K562 (cell line): ENCODE data around the gene PRF1. TPM values are rescaled to one million over a fixed set of nuclear protein-coding genes. Genes with fewer than 3 reads are reported as not detected.
A peak's percentile ranks its signal among the peaks of the same experiment; 100 is the strongest.

Experiments
- ATAC-seq: fragments of 200-7000 bp; cut with Tn5 transposase; 3 replicates; pipeline ENCODE4 v1.9.1; 2020; ENCODE audit warnings: moderate library complexity
- BruUV-seq: library from RNA; stranded (reverse); fragments of 400-500 nt; replicated peaks from 2 replicates; lab custom pipeline; 2021; lab: Mats Ljungman, UMichigan
- CTCF ChIA-PET: fragments of 300-600 bp; formaldehyde crosslinking; extraction: SDS; loops from one replicate; lab custom pipeline; 2021; ENCODE audit warnings: low intra/inter-chr PET ratio; lab: Yijun Ruan, JAX
- POLR2A ChIA-PET: fragments of 300-600, 350-650 bp; sonication (Branson Sonifier 250); formaldehyde crosslinking; extraction: SDS; loops from one replicate; lab custom pipeline; 2021; ENCODE audit warnings: antibody characterized with exemption, inconsistent platforms; lab: Yijun Ruan, JAX
- DNase-seq, 4 experiments: peaks; one replicate each; pipeline versions ENCODE4 v3.0.0 to v3.0.0-alpha.2; 2011 to 2018; ENCODE audit warnings: low spot score in 3 of 4, mixed read lengths in 3 of 4; ENCODE audit errors: extremely low read depth in 1 of 4
- FAIRE-seq: peaks from 2 replicates; lab custom pipeline; 2011; peaks lifted over from hg19 to GRCh38; lab: Jason Lieb, UNC
- H2AFZ ChIP-seq: 2 replicates; pipeline ENCODE4 v1.6.0; 2011; ENCODE audit warnings: low read depth, low read length, control low read depth, inconsistent platforms
- H3K27ac ChIP-seq: fragments of 200-600 bp; 3 replicates; pipeline ENCODE4 v1.8.0; 2011; ENCODE audit warnings: low read depth, mild to moderate bottlenecking, control low read depth, inconsistent platforms, low read length, moderate library complexity, mixed read lengths; ENCODE audit errors: extremely low read depth
- H3K27me3 ChIP-seq, 2 experiments: fragments of 300-600 bp in 1 of 2; 2 replicates in 1 of 2; 3 replicates in 1 of 2; pipeline versions ENCODE4 v1.6.0 to v1.8.0; 2011; ENCODE audit warnings: inconsistent platforms in 2 of 2, low read length in 2 of 2, mild to moderate bottlenecking in 1 of 2, mixed read lengths in 1 of 2, moderate library complexity in 1 of 2; ENCODE audit not compliant: control insufficient read depth in 2 of 2, insufficient read depth in 2 of 2
- H3K36me3 ChIP-seq: fragments of 300-600 bp; 3 replicates; pipeline ENCODE4 v1.8.0; 2011; ENCODE audit warnings: mild to moderate bottlenecking, low read length, inconsistent platforms; ENCODE audit not compliant: control insufficient read depth, insufficient read depth
- H3K4me1 ChIP-seq, 2 experiments: fragments of 200-600 bp in 1 of 2; replicated peaks in 1 of 2; 2 replicates in 1 of 2; 3 replicates in 1 of 2; pipeline versions ENCODE4 v1.5.1 to v1.8.0; 2011; ENCODE audit warnings: inconsistent platforms in 2 of 2, low read length in 2 of 2, mild to moderate bottlenecking in 1 of 2, mixed read lengths in 1 of 2, moderate library complexity in 1 of 2; ENCODE audit not compliant: control insufficient read depth in 2 of 2, insufficient read depth in 2 of 2
- H3K4me2 ChIP-seq: 2 replicates; pipeline ENCODE4 v1.6.1; 2011; ENCODE audit warnings: low read length, control low read depth, inconsistent platforms, mixed read lengths; ENCODE audit not compliant: insufficient read depth
- H3K4me3 ChIP-seq: fragments of 200-600 bp; sonication (generic), shearing (Covaris generic); 2 replicates; pipeline ENCODE4 v1.5.1; 2016; ENCODE audit warnings: control low read depth, inconsistent platforms
- H3K79me2 ChIP-seq: fragments of 200-600 bp; 3 replicates; pipeline ENCODE4 v1.8.0; 2011; ENCODE audit warnings: low read length, inconsistent platforms; ENCODE audit not compliant: control insufficient read depth, insufficient read depth
- H3K9ac ChIP-seq, 2 experiments: 2 replicates each; pipeline versions ENCODE4 v1.6.0 to v1.6.1; 2011; ENCODE audit warnings: low read depth in 2 of 2, low read length in 2 of 2, control low read depth in 1 of 2, inconsistent platforms in 1 of 2, mild to moderate bottlenecking in 1 of 2, mixed read lengths in 1 of 2; ENCODE audit not compliant: insufficient read depth in 1 of 2
- H3K9me1 ChIP-seq: one replicate; pipeline ENCODE4 v1.6.0; 2011; ENCODE audit warnings: inconsistent platforms, mild to moderate bottlenecking, low read length, moderate library complexity; ENCODE audit not compliant: control insufficient read depth, insufficient read depth
- H3K9me3 ChIP-seq: replicated peaks from 2 replicates; pipeline ENCODE4 v1.5.1; 2011; ENCODE audit warnings: low read depth, low read length, inconsistent platforms; ENCODE audit not compliant: control insufficient read depth, insufficient read depth
- H4K20me1 ChIP-seq: replicated peaks from 2 replicates; pipeline ENCODE4 v1.6.1; 2011; ENCODE audit warnings: low read length, inconsistent platforms, mixed read lengths; ENCODE audit not compliant: control insufficient read depth, insufficient read depth
- ETV1 ChIP-seq: fragments of 450-650 bp; conservative IDR thresholded peaks from 2 replicates; pipeline ENCODE4 v1.6.1; 2016; ENCODE audit warnings: missing genetic modification characterization, control low read depth, low read depth, missing compliant biosample characterization
- FOSL1 ChIP-seq: fragments of 200-800 bp; sonication (Bioruptor generic); conservative IDR thresholded peaks from 2 replicates; pipeline ENCODE4 v1.6.1; 2016; ENCODE audit warnings: missing genetic modification characterization, missing compliant biosample characterization
- FOXP1 ChIP-seq: sonication (generic); formaldehyde crosslinking; IDR thresholded peaks from 2 replicates; pipeline ENCODE4 v1.8.0; 2022; ENCODE audit warnings: mild to moderate bottlenecking, missing genetic modification reagents
- MCM5 ChIP-seq: fragments of 450-650 bp; IDR thresholded peaks from 2 replicates; pipeline ENCODE4 v1.6.1; 2016; ENCODE audit warnings: low read depth
- NCOA4 ChIP-seq: fragments of 450-650 bp; IDR thresholded peaks from 2 replicates; pipeline ENCODE4 v1.6.1; 2018; ENCODE audit warnings: mild to moderate bottlenecking; ENCODE audit not compliant: partially characterized antibody
- NFE2 ChIP-seq: IDR thresholded peaks from 2 replicates; pipeline ENCODE4 v1.6.1; 2014; ENCODE audit warnings: antibody characterized with exemption, low read depth
- POLR2A ChIP-seq: fragments of 450-650 bp; conservative IDR thresholded peaks from 2 replicates; pipeline ENCODE4 v1.6.1; 2016
- RAD21 ChIP-seq, 2 experiments: fragments of 250-450 bp in 1 of 2; fragments of 450-650 bp in 1 of 2; sonication (Bioruptor Pico) in 1 of 2; formaldehyde crosslinking in 1 of 2; IDR thresholded peaks in 1 of 2; conservative IDR thresholded peaks in 1 of 2; 2 replicates each; pipeline versions ENCODE4 v1.4.0 to v1.8.0; 2020 to 2022; ENCODE audit warnings: mild to moderate bottlenecking in 2 of 2, moderate library complexity in 1 of 2
- ZFP30 ChIP-seq: fragments of 250-450 bp; sonication (Bioruptor Pico); IDR thresholded peaks from 2 replicates; pipeline ENCODE4 v1.8.0; 2022; ENCODE audit warnings: moderate library complexity, mild to moderate bottlenecking, inconsistent platforms, borderline replicate concordance
- ZNF311 ChIP-seq: fragments of 250-450 bp; sonication (Bioruptor Pico); IDR thresholded peaks from 2 replicates; pipeline ENCODE4 v1.4.0; 2020; ENCODE audit warnings: mild to moderate bottlenecking, moderate library complexity
- ZNF324 ChIP-seq: fragments of 250-450 bp; sonication (Bioruptor Pico); IDR thresholded peaks from 2 replicates; pipeline ENCODE4 v1.4.0; 2020; ENCODE audit warnings: mild to moderate bottlenecking
- WGBS: fragments of 100-300 bp; shearing (Covaris generic); methylation state at CpG from one replicate; pipeline ENCODE4 v1.1.6; 2016; ENCODE audit warnings: low coverage, mixed read lengths; ENCODE audit not compliant: insufficient coverage; ENCODE audit errors: missing lambda C conversion rate; 5-methylcytosine and 5-hydroxymethylcytosine counted together
- in situ Hi-C: fragments of 300-500 bp; cut with MboI; formaldehyde crosslinking; loops from 4 replicates; pipeline ENCODE4 v1.15.0; 2018; ENCODE audit warnings: inconsistent platforms, mixed read lengths
- intact Hi-C: fragments of 100-400 bp; cut with micrococcal nuclease; formaldehyde crosslinking; loops from 2 replicates; pipeline ENCODE4 v1.14.2; 2022
- polyA plus RNA-seq, 8 experiments: library from polyadenylated mRNA; depleted of rRNA in 4 of 8; stranded (reverse) in 5 of 8; unstranded in 3 of 8; fragments of >200 nt; fragmentation: Nextera tagmentation in 2 of 8; fragmentation: Illumina TruSeq in 1 of 8; extraction: Ambion mirVana in 2 of 8; extraction: Trizol in 1 of 8; gene quantifications; 2 replicates each; pipeline versions ENCODE4 v1.2.1 to v1.2.3, GENCODE V29; 2011 to 2014; ENCODE audit warnings: inconsistent platforms in 1 of 8, missing spikeins in 1 of 8
- total RNA-seq, 7 experiments: library from RNA; depleted of rRNA in 6 of 7; stranded (reverse); fragments of >200 nt in 6 of 7; fragmentation: Illumina TruSeq in 2 of 7; extraction: Trizol in 2 of 7; gene quantifications; 2 replicates each; pipeline versions ENCODE4 v1.2.1 to v1.2.3, GENCODE V29; 2011 to 2021; ENCODE audit warnings: low replicate concordance in 1 of 7
- TF ChIP-seq, protein P1 (sequence below): sonication (generic); formaldehyde crosslinking; IDR thresholded peaks from 2 replicates; pipeline ENCODE4 v1.8.0; 2022; ENCODE audit warnings: mild to moderate bottlenecking, low read depth, missing genetic modification reagents
- TF ChIP-seq, protein P2 (sequence below): fragments of 250-450 bp; sonication (Bioruptor Pico); IDR thresholded peaks from 2 replicates; pipeline ENCODE4 v1.5.0; 2021
- TF ChIP-seq, protein P3 (sequence below): sonication (generic); formaldehyde crosslinking; IDR thresholded peaks from 2 replicates; pipeline ENCODE4 v1.4.0; 2020; ENCODE audit warnings: mild to moderate bottlenecking, missing genetic modification reagents

PRF1 gene
- total and polyA plus RNA-seq, 9 of the 15 experiments (the other 6 are each of a cell fraction or from before 2014, with no cell fraction given): 3.8 to 8.6 (median 6.3) TPM

DNA sequence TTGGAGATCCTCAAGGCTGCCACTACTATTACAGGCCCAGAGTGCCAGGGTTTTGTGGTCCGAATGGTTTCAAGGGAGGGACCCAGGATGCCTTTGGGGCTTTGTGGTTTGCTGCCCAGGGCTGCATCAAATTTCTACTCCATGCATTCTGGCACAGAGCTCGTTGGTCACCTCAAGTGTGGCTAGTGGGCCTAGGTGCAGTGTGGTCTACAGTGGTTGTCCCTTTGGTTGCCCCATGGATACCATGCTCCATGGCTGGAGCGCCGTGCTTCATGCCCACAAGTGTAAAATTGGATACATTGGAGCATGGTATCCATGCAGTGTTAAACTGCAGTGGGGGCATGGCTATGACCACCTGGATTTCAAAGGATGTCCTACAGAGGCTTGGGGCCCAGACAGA, 5.4 kb upstream of the PRF1 start:
- H3K4me2 ChIP-seq: no peak overlapping the region
- H3K36me3 ChIP-seq: no peaks in the 10 kb centered on the region
- ATAC-seq: no peak
- no peaks in the 10 kb centered on the region for H3K27me3 ChIP-seq
- in situ Hi-C loops: no loop called here
- no TSS peak for BruUV-seq
- peaks cover 9 to 18% of the 10 kb centered on the region in 2 experiments for H3K4me1 ChIP-seq
- no peaks in the 10 kb centered on the region for H3K9me1 ChIP-seq
- H4K20me1 ChIP-seq: no peaks in the 10 kb centered on the region
- H2AFZ ChIP-seq: peak overlapping the region; percentile 46; the same call in 1 of the 2 replicates
- ChIA-PET POLR2A (no interaction called here), CTCF (no interaction called here)
- no peak overlapping the region for H3K27ac ChIP-seq
- H3K4me3 ChIP-seq: no peak overlapping the region
- no peak for FAIRE-seq
- no peak overlapping the region for H3K9ac ChIP-seq
- DNase-seq: no peak
- 59% methylated on average over 4 of the region's 4 CpGs for WGBS
- H3K79me2 ChIP-seq: no peaks in the 10 kb centered on the region
- TF ChIP-seq RAD21 (CRISPR knock-in tag; conservative IDR thresholded peaks at IDR 0.05 in 1 of 2, IDR thresholded peaks at IDR 0.05 in 1 of 2): no peak
- no peak for TF ChIP-seq ZNF324 (CRISPR knock-in tag)
- TF ChIP-seq, protein P1, sequence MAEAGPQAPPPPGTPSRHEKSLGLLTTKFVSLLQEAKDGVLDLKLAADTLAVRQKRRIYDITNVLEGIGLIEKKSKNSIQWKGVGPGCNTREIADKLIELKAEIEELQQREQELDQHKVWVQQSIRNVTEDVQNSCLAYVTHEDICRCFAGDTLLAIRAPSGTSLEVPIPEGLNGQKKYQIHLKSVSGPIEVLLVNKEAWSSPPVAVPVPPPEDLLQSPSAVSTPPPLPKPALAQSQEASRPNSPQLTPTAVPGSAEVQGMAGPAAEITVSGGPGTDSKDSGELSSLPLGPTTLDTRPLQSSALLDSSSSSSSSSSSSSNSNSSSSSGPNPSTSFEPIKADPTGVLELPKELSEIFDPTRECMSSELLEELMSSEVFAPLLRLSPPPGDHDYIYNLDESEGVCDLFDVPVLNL (CRISPR knock-in tag): no peak
- TF ChIP-seq, protein P2, sequence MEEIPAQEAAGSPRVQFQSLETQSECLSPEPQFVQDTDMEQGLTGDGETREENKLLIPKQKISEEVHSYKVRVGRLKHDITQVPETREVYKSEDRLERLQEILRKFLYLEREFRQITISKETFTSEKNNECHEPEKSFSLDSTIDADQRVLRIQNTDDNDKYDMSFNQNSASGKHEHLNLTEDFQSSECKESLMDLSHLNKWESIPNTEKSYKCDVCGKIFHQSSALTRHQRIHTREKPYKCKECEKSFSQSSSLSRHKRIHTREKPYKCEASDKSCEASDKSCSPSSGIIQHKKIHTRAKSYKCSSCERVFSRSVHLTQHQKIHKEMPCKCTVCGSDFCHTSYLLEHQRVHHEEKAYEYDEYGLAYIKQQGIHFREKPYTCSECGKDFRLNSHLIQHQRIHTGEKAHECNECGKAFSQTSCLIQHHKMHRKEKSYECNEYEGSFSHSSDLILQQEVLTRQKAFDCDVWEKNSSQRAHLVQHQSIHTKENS (CRISPR knock-in tag): no peak
- TF ChIP-seq, protein P3, sequence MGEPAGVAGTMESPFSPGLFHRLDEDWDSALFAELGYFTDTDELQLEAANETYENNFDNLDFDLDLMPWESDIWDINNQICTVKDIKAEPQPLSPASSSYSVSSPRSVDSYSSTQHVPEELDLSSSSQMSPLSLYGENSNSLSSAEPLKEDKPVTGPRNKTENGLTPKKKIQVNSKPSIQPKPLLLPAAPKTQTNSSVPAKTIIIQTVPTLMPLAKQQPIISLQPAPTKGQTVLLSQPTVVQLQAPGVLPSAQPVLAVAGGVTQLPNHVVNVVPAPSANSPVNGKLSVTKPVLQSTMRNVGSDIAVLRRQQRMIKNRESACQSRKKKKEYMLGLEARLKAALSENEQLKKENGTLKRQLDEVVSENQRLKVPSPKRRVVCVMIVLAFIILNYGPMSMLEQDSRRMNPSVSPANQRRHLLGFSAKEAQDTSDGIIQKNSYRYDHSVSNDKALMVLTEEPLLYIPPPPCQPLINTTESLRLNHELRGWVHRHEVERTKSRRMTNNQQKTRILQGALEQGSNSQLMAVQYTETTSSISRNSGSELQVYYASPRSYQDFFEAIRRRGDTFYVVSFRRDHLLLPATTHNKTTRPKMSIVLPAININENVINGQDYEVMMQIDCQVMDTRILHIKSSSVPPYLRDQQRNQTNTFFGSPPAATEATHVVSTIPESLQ (CRISPR knock-in tag): no peak
- no peak for TF ChIP-seq FOSL1 (tag)
- TF ChIP-seq NCOA4: no peak
- TF ChIP-seq FOXP1 (CRISPR knock-in tag): no peak
- no peak for TF ChIP-seq NFE2
- TF ChIP-seq ZNF311 (CRISPR knock-in tag): no peak
- TF ChIP-seq MCM5: no peak
- no peak for TF ChIP-seq POLR2A
- TF ChIP-seq ETV1 (tag): no peak
- TF ChIP-seq ZFP30 (CRISPR knock-in tag): no peak
- intact Hi-C loops: no loop called here
- no peaks in the 10 kb centered on the region for H3K9me3 ChIP-seq
